ENCODE data around the gene PNMA8B.

The PNMA8B gene

DNA sequence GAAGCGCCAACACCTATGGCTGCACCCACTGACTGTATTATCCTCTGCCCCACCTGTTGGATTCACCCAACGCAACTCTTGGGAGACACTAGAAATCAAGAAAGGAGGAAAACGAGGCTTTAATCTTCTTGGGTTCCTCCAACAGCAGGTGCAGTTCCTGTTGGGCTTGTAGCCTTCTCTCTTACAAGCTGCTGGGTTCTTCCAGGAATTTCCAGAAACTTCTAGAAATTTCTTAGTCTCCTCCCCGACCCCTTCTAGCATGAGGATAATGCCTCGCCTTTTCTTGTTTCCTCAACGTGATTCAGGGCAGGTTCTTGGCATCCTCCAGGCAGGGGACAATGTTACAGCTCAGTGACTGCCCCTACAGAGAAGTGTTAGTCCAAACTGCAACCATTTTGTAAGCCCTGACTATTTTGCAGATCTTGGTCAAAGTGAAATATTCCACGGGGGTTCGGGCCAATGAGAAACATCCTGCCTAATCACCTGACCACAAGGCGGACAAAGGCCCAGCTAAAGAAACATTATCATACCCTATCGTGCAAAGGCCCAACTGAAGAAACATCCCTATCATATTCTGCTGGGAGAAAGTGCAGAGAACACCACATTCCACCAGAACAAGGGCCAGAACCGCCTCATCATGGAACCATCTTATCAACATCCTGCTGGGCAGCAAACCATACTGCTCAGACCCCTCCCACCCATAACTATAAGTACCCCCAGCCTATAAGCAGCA is 23.7 kb downstream of the PNMA8B start:
- no peak for TF ChIP-seq Cebpa-rat (IDR thresholded peaks at IDR 0.05)
- H3K27ac ChIP-seq: peak overlapping the region in 4 of 11 experiments; percentile 15 to 93 (median 92); a peak in 5 of 22 replicates
- no peaks in the 10 kb centered on the region for H3K27me3 ChIP-seq
- no peaks in the 10 kb centered on the region for H4K20me1 ChIP-seq
- H3K9me3 ChIP-seq (replicated peaks in 1 of 11): no peaks in the 10 kb centered on the region
- H3K4me1 ChIP-seq: peaks cover 32 to 87% (median 79%) of the 10 kb centered on the region in 10 experiments
- no peaks in the 10 kb centered on the region for H3K36me3 ChIP-seq
- H3K4me2 ChIP-seq: peak overlapping the region in 8 of 11 experiments; percentile 70 to 87 (median 78); a peak in 15 of 22 replicates
- no peak overlapping the region for H3K4me3 ChIP-seq
- H3K9ac ChIP-seq: no peak overlapping the region

- Histone ChIP-seq H4K20me1 (no peaks in the 10 kb centered on the region), H3K27ac (peak within 1 kb of the TSS in 6 of 11 experiments; percentile 4 to 93 (median 90); a peak in 9 of 22 replicates), H3K36me3 (no peaks in the 10 kb centered on the region), H3K4me1 (peaks cover 33 to 93% (median 85%) of the 10 kb centered on the region in 10 experiments), H3K27me3 (no peaks in the 10 kb centered on the region), H3K4me2 (peak within 1 kb of the TSS in 9 of 11 experiments; percentile 43 to 87 (median 77); a peak in 18 of 22 replicates), H3K9me3 (replicated peaks in 1 of 11) (no peaks in the 10 kb centered on the region), H3K4me3 (no peak within 1 kb of the TSS), H3K9ac (peak within 1 kb of the TSS in 4 of 11 experiments; percentile 18 to 62 (median 32); a peak in 3 of 22 replicates)
- TF ChIP-seq Cebpa-rat (IDR thresholded peaks at IDR 0.05): no peak
Observed at GRCh38 chr19:46471116-46471733, 24.4 kb downstream of the PNMA8B start, which contains the start of gene PNMA8A. Gene PNMA8A (minus strand): TSS chr19:46471563. CDS start chr19:46471035, 528 bp downstream.

- no peak for TF ChIP-seq Cebpa-rat (IDR thresholded peaks at IDR 0.05)
- Histone ChIP-seq H3K27me3 (no peaks in the 10 kb centered on the region), H3K4me1 (peaks cover 35 to 100% (median 93%) of the 10 kb centered on the region in 10 experiments), H3K9me3 (replicated peaks in 1 of 11) (no peaks in the 10 kb centered on the region), H3K27ac (peak overlapping the region in 6 of 11 experiments; percentile 4 to 93 (median 90); a peak in 9 of 22 replicates), H4K20me1 (no peaks in the 10 kb centered on the region), H3K4me2 (peak overlapping the region in 9 of 11 experiments; percentile 43 to 87 (median 76); a peak in 18 of 22 replicates), H3K4me3 (no peak overlapping the region), H3K9ac (peak overlapping the region in 4 of 11 experiments; percentile 18 to 62 (median 32); a peak in 3 of 22 replicates), H3K36me3 (no peaks in the 10 kb centered on the region)
Observed at GRCh38 chr19:46470376-46470775, 25.3 kb downstream of the PNMA8B start.

DNA sequence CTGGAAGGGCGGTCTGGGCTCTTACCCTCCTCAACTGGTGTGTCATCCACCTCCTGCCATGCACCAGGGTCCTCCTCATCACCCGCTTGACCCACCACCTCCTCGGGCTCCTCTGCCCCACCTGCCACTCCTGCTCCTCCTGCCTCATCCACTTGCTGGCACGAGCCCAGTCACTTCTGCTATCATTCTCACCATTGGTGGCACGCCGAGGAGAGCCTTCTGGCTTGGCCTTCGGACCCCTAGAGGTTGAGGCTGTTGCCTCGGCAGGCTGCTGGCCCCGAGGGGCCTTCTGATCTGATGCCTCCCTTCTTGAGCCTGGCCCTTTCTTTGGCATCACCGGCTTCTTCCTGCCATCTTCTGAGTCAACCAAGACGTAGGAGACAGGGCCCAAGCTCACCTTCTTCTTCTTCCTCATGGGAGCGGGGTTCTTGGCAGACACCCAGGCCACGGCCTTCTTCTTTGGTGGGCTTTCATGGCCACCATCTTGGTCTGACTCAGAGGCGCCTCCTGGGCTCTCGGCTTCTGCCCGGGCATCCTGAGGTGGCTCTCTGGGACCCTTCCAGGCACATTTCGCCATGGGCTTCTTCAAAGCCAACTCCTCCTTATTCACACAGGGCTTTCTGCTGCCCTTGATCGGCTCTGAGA is 26.0 kb downstream of the PNMA8B start:
- H3K27ac ChIP-seq: peak overlapping the region in 6 of 11 experiments; percentile 2 to 93 (median 90); a peak in 10 of 22 replicates
- no peaks in the 10 kb centered on the region for H3K36me3 ChIP-seq
- no peaks in the 10 kb centered on the region for H4K20me1 ChIP-seq
- H3K4me3 ChIP-seq: no peak overlapping the region
- H3K27me3 ChIP-seq: no peaks in the 10 kb centered on the region
- H3K4me1 ChIP-seq: peaks cover 34 to 100% (median 98%) of the 10 kb centered on the region in 10 experiments
- peak overlapping the region in 2 of 11 experiments; percentile 29 to 62; a peak in 2 of 22 replicates for H3K9ac ChIP-seq
- no peaks in the 10 kb centered on the region for H3K9me3 ChIP-seq (replicated peaks in 1 of 11)
- peak overlapping the region in 10 of 11 experiments; percentile 28 to 87 (median 76); a peak in 19 of 22 replicates for H3K4me2 ChIP-seq
- no peak for TF ChIP-seq Cebpa-rat (IDR thresholded peaks at IDR 0.05)

- Histone ChIP-seq H3K27me3 (no peaks in the 10 kb centered on the region), H3K27ac (peak overlapping the region in 8 of 11 experiments; percentile 45 to 93 (median 84); a peak in 17 of 22 replicates)
Observed at GRCh38 chr19:46466536-46467196, 29.0 kb downstream of the PNMA8B start.

DNA sequence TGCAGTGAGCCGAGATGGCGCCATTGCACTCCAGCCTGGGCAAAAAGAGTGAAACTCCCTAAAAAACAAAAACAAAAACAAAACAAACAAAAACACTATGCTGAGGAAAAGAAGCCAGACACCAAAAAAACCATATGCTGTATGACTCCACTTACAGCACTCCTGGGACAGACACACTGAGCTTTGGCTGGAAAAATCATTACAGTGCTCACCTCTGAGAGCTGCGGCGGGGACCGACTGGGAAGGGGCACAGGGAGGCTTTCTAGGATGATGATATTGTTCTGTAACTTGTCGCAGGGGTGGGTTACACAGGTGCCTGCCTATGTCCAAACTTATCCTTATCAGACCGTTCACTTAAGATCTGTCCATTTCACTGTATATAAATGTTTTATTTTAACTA is 32.2 kb downstream of the PNMA8B start:
- no peak for TF ChIP-seq Cebpa-rat (IDR thresholded peaks at IDR 0.05)
- Histone ChIP-seq H3K9me3 (replicated peaks in 1 of 11) (no peaks in the 10 kb centered on the region), H3K36me3 (no peaks in the 10 kb centered on the region), H3K4me2 (peak overlapping the region in 3 of 11 experiments; percentile 77 to 91 (median 87); a peak in 4 of 22 replicates), H3K4me3 (no peak overlapping the region), H3K9ac (peak overlapping the region in 1 of 11 experiments; percentile 27; a peak in 1 of 22 replicates), H3K27me3 (no peaks in the 10 kb centered on the region), H4K20me1 (no peaks in the 10 kb centered on the region), H3K4me1 (peaks cover 14 to 80% (median 72%) of the 10 kb centered on the region in 10 experiments), H3K27ac (peak overlapping the region in 4 of 11 experiments; percentile 41 to 93 (median 72); a peak in 6 of 22 replicates)

More at GRCh38 chr19:46466536-46467196, 29.0 kb downstream of the PNMA8B start:
- no peaks in the 10 kb centered on the region for H4K20me1 ChIP-seq
- peak overlapping the region; percentile 52 to 91 (median 77) for H3K4me2 ChIP-seq
- TF ChIP-seq Cebpa-rat (IDR thresholded peaks at IDR 0.05): peak in 3 of 11 experiments; percentile 53 to 84 (median 57); a peak in 4 of 22 replicates
- H3K9me3 ChIP-seq (replicated peaks in 1 of 11): no peaks in the 10 kb centered on the region
- peaks cover 14 to 100% (median 95%) of the 10 kb centered on the region in 10 experiments for H3K4me1 ChIP-seq
- no peaks in the 10 kb centered on the region for H3K36me3 ChIP-seq
- H3K9ac ChIP-seq: peak overlapping the region in 8 of 11 experiments; percentile 24 to 81 (median 68); a peak in 16 of 22 replicates
- peak overlapping the region in 8 of 10 experiments; percentile 1 to 45 (median 21); a peak in 8 of 20 replicates for H3K4me3 ChIP-seq

DNA sequence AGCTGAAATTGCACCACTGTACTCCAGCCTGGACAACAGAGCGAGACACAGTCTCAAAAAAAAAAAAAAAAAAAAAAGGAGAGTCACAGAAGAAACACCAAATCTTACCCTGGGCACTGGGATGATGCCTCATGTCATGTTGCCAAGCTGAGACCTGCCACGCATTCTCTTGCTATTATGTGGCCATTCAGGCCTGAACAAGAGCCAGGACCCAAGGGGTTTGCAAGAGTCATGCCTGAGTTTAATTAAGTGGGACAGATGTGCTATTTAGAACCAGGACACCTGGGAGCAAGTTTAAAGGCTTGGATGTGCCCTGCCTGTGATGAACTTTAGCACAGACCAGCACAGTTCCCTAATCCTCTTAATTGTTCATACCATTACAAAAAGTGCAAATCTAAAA is 34.1 kb downstream of the PNMA8B start:
- 0 out of 22 replicates have a peak overlapping the region, but pooled peaks of 1 of the 11 experiments have one; percentile 12 for H3K27ac ChIP-seq
- H3K9ac ChIP-seq: peak overlapping the region in 1 of 11 experiments; percentile 46; a peak in 1 of 22 replicates
- no peaks in the 10 kb centered on the region for H4K20me1 ChIP-seq
- TF ChIP-seq Cebpa-rat (IDR thresholded peaks at IDR 0.05): no peak
- peaks cover 9 to 61% (median 52%) of the 10 kb centered on the region in 10 experiments for H3K4me1 ChIP-seq
- no peaks in the 10 kb centered on the region for H3K27me3 ChIP-seq
- no peak overlapping the region for H3K4me3 ChIP-seq
- H3K4me2 ChIP-seq: peak overlapping the region in 8 of 11 experiments; percentile 2 to 71 (median 36); a peak in 15 of 22 replicates
- no peaks in the 10 kb centered on the region for H3K36me3 ChIP-seq
- H3K9me3 ChIP-seq (replicated peaks in 1 of 11): no peaks in the 10 kb centered on the region

DNA sequence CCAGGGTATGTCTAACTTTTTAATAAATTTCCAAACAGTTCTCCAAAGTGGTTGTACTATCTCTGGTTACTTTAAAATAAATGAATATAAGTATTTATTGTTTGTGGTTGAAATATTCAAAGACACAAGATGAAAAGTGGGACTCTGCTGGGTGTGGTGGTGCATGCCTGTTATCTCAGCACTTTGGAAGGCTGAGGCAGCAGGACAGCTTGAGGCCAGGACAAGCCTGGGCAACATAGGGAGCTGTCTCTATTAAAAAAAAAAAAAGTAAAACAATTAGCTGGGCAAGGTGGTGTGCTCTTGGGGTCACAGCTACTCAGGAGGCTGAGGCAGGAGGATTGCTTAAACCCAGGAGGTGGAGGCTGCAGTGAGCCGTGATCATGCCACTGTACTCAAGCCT is 34.7 kb downstream of the PNMA8B start:
- H3K27me3 ChIP-seq: no peaks in the 10 kb centered on the region
- no peaks in the 10 kb centered on the region for H4K20me1 ChIP-seq
- H3K27ac ChIP-seq: 0 out of 22 replicates have a peak overlapping the region, but pooled peaks of 1 of the 11 experiments have one; percentile 12
- no peaks in the 10 kb centered on the region for H3K36me3 ChIP-seq
- peak overlapping the region in 8 of 11 experiments; percentile 2 to 71 (median 36); a peak in 14 of 22 replicates for H3K4me2 ChIP-seq
- H3K9me3 ChIP-seq (replicated peaks in 1 of 11): no peaks in the 10 kb centered on the region
- no peak for TF ChIP-seq Cebpa-rat (IDR thresholded peaks at IDR 0.05)
- no peak overlapping the region for H3K4me3 ChIP-seq
- H3K9ac ChIP-seq: no peak overlapping the region
- H3K4me1 ChIP-seq: peaks cover 3 to 56% (median 47%) of the 10 kb centered on the region in 10 experiments
